HG03103 (cell line): Measurements from ENCODE around the gene ABR.
"Not testable (repeated sequence)": the region's sequence is repeated elsewhere in the genome, so short reads cannot be mapped to it uniquely, and the experiment has no call there.

ENCODE experiments used
- ATAC-seq: cut with Tn5 transposase; IDR thresholded peaks from one replicate; pipeline ENCODE4 v1.9.1; 2021; ENCODE audit warnings: low read depth; ENCODE audit not compliant: unreplicated experiment

Gene ABR

GRCh38 chr17:1202291-1202690 is 22.5 kb upstream of the ABR start:
- ATAC-seq: no peak

GRCh38 chr17:1201132-1201702 is 21.4 kb upstream of the ABR start:
- ATAC-seq: no peak

GRCh38 chr17:1199271-1199743 is 19.5 kb upstream of the ABR start:
- ATAC-seq: not testable (repeated sequence)

GRCh38 chr17:1197781-1198490 is 18.2 kb upstream of the ABR start:
- no peak for ATAC-seq

GRCh38 chr17:1197379-1197778 is 17.6 kb upstream of the ABR start:
- no peak for ATAC-seq

- no peak for ATAC-seq
Measured at GRCh38 chr17:1196946-1197345, 17.2 kb upstream of the ABR start.

- ATAC-seq: no peak
Measured at GRCh38 chr17:1192911-1193699, 13.3 kb upstream of the ABR start.

- ATAC-seq: no peak
Measured at GRCh38 chr17:1190751-1191331, 11.1 kb upstream of the ABR start.

- no peak for ATAC-seq
Measured at GRCh38 chr17:1188812-1189504, 9.2 kb upstream of the ABR start.

GRCh38 chr17:1186923-1187771 is 7.4 kb upstream of the ABR start:
- ATAC-seq: no peak

- no peak for ATAC-seq
Measured at GRCh38 chr17:1186214-1186820, 6.5 kb upstream of the ABR start.

- peak; percentile 52 for ATAC-seq
Measured at GRCh38 chr17:1183171-1183873, 3.5 kb upstream of the ABR start.

- ATAC-seq: no peak
Measured at GRCh38 chr17:1182811-1183170, 3.0 kb upstream of the ABR start.

GRCh38 chr17:1181753-1182137 is 2.0 kb upstream of the ABR start:
- ATAC-seq: no peak

GRCh38 chr17:1180958-1181752 is 1.4 kb upstream of the ABR start:
- ATAC-seq: no peak

- no peak for ATAC-seq
Measured at GRCh38 chr17:1179112-1179817, 516 bp downstream of the ABR start.

- no peak for ATAC-seq
Measured at GRCh38 chr17:1177016-1177700, 2.6 kb downstream of the ABR start.
